HepG2 (cell line): ENCODE measurements around the gene SLC19A1. TPM values are rescaled to one million over a fixed set of nuclear protein-coding genes. Genes with fewer than 3 reads are reported as not detected.

Experiments used
- ARID2 ChIP-seq: sonication (generic); formaldehyde crosslinking; IDR thresholded peaks from 2 replicates; pipeline ENCODE4 v1.8.1; 2022; ENCODE audit warnings: mild to moderate bottlenecking, missing genetic modification reagents, borderline replicate concordance
- CENPX ChIP-seq: sonication (generic); formaldehyde crosslinking; IDR thresholded peaks from 2 replicates; pipeline ENCODE4 v1.9.0; 2021; ENCODE audit warnings: mild to moderate bottlenecking, missing genetic modification reagents, moderate library complexity
- FUBP1 ChIP-seq: sonication (generic); formaldehyde crosslinking; IDR thresholded peaks from 2 replicates; pipeline ENCODE4 v1.5.1; 2020; ENCODE audit warnings: missing genetic modification reagents, mild to moderate bottlenecking, borderline replicate concordance
- IRF2 ChIP-seq: IDR thresholded peaks from 2 replicates; pipeline ENCODE4 v1.6.1; 2018; ENCODE audit warnings: missing genetic modification reagents, missing compliant biosample characterization
- ISL2 ChIP-seq: sonication (generic); formaldehyde crosslinking; IDR thresholded peaks from 2 replicates; pipeline ENCODE4 v1.5.0; 2020; ENCODE audit warnings: missing genetic modification reagents
- KLF12 ChIP-seq: sonication (generic); formaldehyde crosslinking; IDR thresholded peaks from 2 replicates; pipeline ENCODE4 v1.4.0; 2020; ENCODE audit warnings: missing genetic modification reagents, borderline replicate concordance
- RARA ChIP-seq: IDR thresholded peaks from 2 replicates; pipeline ENCODE4 v1.6.1; 2016; ENCODE audit warnings: missing genetic modification reagents, missing compliant biosample characterization
- RBM39 ChIP-seq: fragments of 200-400 bp; formaldehyde crosslinking; IDR thresholded peaks from one replicate; pipeline ENCODE4 v1.6.1; 2018; ENCODE audit warnings: antibody characterized with exemption, mild to moderate bottlenecking, low read depth, low read length; ENCODE audit not compliant: poor library complexity, severe bottlenecking
- REL ChIP-seq: sonication (generic); formaldehyde crosslinking; conservative IDR thresholded peaks from 2 replicates; pipeline ENCODE4 v1.8.0; 2022; ENCODE audit warnings: mild to moderate bottlenecking, missing genetic modification reagents, moderate library complexity
- RNF219 ChIP-seq: sonication (generic); formaldehyde crosslinking; IDR thresholded peaks from 2 replicates; pipeline ENCODE4 v1.5.0; 2020; ENCODE audit warnings: mild to moderate bottlenecking, missing genetic modification reagents
- SALL2 ChIP-seq: sonication (generic); formaldehyde crosslinking; IDR thresholded peaks from 2 replicates; pipeline ENCODE4 v1.8.1; 2023; ENCODE audit warnings: mild to moderate bottlenecking, missing genetic modification reagents, inconsistent platforms
- SP140L ChIP-seq: sonication (generic); formaldehyde crosslinking; IDR thresholded peaks from 2 replicates; pipeline ENCODE4 v1.4.0; 2020; ENCODE audit warnings: missing genetic modification reagents, borderline replicate concordance
- SP5 ChIP-seq: IDR thresholded peaks from 2 replicates; pipeline ENCODE4 v1.6.1; 2016; ENCODE audit warnings: low read depth, borderline replicate concordance
- TCF7 ChIP-seq: sonication (generic); IDR thresholded peaks from 2 replicates; pipeline ENCODE4 v1.6.1; 2016; ENCODE audit warnings: antibody characterized with exemption, low read depth
- TSC22D2 ChIP-seq: sonication (generic); formaldehyde crosslinking; IDR thresholded peaks from 2 replicates; pipeline ENCODE4 v1.5.1; 2020; ENCODE audit warnings: missing genetic modification reagents, mild to moderate bottlenecking, borderline replicate concordance
- WIZ ChIP-seq: sonication (generic); formaldehyde crosslinking; IDR thresholded peaks from 2 replicates; pipeline ENCODE4 v1.5.1; 2020; ENCODE audit warnings: mild to moderate bottlenecking, missing genetic modification reagents
- ZBTB1 ChIP-seq: sonication (generic); formaldehyde crosslinking; IDR thresholded peaks from 2 replicates; pipeline ENCODE4 v1.4.0; 2020; ENCODE audit warnings: missing genetic modification reagents, borderline replicate concordance
- ZBTB38 ChIP-seq: sonication (generic); formaldehyde crosslinking; IDR thresholded peaks from 2 replicates; pipeline ENCODE4 v1.5.1; 2020; ENCODE audit warnings: mild to moderate bottlenecking, missing genetic modification reagents
- ZEB1 ChIP-seq: IDR thresholded peaks from 2 replicates; pipeline ENCODE4 v1.6.1; 2012; ENCODE audit warnings: mild to moderate bottlenecking, low read depth, inconsistent platforms; ENCODE audit not compliant: insufficient replicate concordance
- ZFYVE20 ChIP-seq: sonication (generic); formaldehyde crosslinking; IDR thresholded peaks from 2 replicates; pipeline ENCODE4 v1.8.0; 2023; ENCODE audit warnings: low read depth, mild to moderate bottlenecking, moderate library complexity, missing genetic modification reagents, borderline replicate concordance
- ZNF253 ChIP-seq: sonication (generic); formaldehyde crosslinking; IDR thresholded peaks from 2 replicates; pipeline ENCODE4 v1.8.0; 2022; ENCODE audit warnings: mild to moderate bottlenecking, missing genetic modification reagents, borderline replicate concordance
- ZNF382 ChIP-seq: sonication (generic); formaldehyde crosslinking; IDR thresholded peaks from 2 replicates; pipeline ENCODE4 v1.5.0; 2020; ENCODE audit warnings: missing genetic modification reagents, mild to moderate bottlenecking, borderline replicate concordance
- ZNF460 ChIP-seq: sonication (generic); formaldehyde crosslinking; IDR thresholded peaks from 2 replicates; pipeline ENCODE4 v1.5.1; 2020; ENCODE audit warnings: missing genetic modification reagents, mild to moderate bottlenecking, borderline replicate concordance
- ZNF773 ChIP-seq: sonication (generic); formaldehyde crosslinking; IDR thresholded peaks from 2 replicates; pipeline ENCODE4 v1.4.0; 2020; ENCODE audit warnings: missing genetic modification reagents, borderline replicate concordance
- polyA plus RNA-seq, 8 experiments: library from polyadenylated mRNA; depleted of rRNA in 3 of 8; stranded (reverse) in 7 of 8; unstranded in 1 of 8; fragments of >200 nt; fragmentation: Illumina TruSeq in 4 of 8; extraction: Trizol in 4 of 8; gene quantifications; 2 replicates each; pipeline versions ENCODE4 v1.2.1 to v1.2.3, GENCODE V29; 2011 to 2016; ENCODE audit warnings: low read depth in 4 of 8, missing spikeins in 1 of 8, mixed read lengths in 1 of 8; ENCODE audit not compliant: insufficient read depth in 1 of 8
- total RNA-seq, 5 experiments: library from RNA; depleted of rRNA; stranded (reverse); fragments of >200 nt; fragmentation: Illumina TruSeq; extraction: Trizol; gene quantifications; 2 replicates each; pipeline ENCODE4 v1.2.3, GENCODE V29; 2016; ENCODE audit warnings: low read depth in 1 of 5
- TF ChIP-seq, protein P1 (sequence below): sonication (generic); formaldehyde crosslinking; IDR thresholded peaks from 2 replicates; pipeline ENCODE4 v1.4.0; 2020; ENCODE audit warnings: missing genetic modification reagents

The SLC19A1 gene
- total and polyA plus RNA-seq, 2 of the 13 experiments (the other 11 are each of a cell fraction or from before 2014, with no cell fraction given), result 21.8 to 23.0 TPM

DNA sequence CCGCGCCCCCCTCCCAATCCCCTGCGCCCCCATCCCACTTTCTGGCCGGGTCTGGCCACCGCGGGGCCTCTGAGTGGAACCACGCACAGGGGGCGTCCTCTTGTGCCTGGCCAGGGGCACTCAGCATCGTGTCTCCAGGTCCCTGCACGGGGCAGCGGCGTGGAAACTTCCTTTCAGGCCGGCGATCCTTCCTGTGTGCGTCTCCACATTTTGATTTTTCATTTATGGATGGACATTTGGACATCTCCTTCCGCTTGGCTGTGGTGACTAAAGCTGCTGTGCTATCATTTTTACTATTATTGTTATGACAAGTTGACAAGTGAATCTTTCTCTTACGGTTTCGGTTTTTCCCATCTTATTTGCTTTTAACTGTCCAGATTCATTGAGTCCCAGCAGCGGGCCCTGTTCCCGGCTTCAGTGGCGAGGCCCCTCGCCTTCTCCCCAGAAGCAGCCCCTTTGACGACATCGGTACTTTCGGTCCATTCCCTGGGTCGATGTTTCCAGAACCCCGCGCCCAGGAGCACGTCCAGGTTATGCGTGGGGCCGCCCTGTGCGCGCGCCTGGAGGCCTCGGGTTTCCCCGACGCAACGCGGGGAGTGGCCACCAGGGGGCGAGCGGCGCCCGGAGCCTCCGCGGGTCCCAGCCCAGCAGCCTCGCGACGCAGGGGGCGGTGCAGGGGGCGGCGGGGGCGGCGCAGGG, 12.4 kb upstream of the SLC19A1 start (continued):
- TF ChIP-seq WIZ (CRISPR knock-in tag), result no peak
- TF ChIP-seq CENPX, result no peak
- no peak for TF ChIP-seq SP140L (CRISPR knock-in tag)
- no peak for TF ChIP-seq TSC22D2 (CRISPR knock-in tag)
- no peak for TF ChIP-seq ZNF382 (CRISPR knock-in tag)
- no peak; the same call in 1 of the 2 replicates for TF ChIP-seq SALL2 (CRISPR knock-in tag)
- no peak for TF ChIP-seq ZFYVE20 (CRISPR knock-in tag)
- no peak for TF ChIP-seq KLF12 (CRISPR knock-in tag)
- no peak for TF ChIP-seq RBM39
- TF ChIP-seq ZEB1, result no peak
- TF ChIP-seq RNF219 (CRISPR knock-in tag), result no peak
- no peak for TF ChIP-seq TCF7
- no peak for TF ChIP-seq ZBTB38 (CRISPR knock-in tag)
- no peak for TF ChIP-seq ISL2 (CRISPR knock-in tag)
- TF ChIP-seq ZNF253 (CRISPR knock-in tag), result no peak
- no peak for TF ChIP-seq IRF2
- peak; percentile 62 for TF ChIP-seq SP5 (CRISPR knock-in tag)
- TF ChIP-seq, protein P1, sequence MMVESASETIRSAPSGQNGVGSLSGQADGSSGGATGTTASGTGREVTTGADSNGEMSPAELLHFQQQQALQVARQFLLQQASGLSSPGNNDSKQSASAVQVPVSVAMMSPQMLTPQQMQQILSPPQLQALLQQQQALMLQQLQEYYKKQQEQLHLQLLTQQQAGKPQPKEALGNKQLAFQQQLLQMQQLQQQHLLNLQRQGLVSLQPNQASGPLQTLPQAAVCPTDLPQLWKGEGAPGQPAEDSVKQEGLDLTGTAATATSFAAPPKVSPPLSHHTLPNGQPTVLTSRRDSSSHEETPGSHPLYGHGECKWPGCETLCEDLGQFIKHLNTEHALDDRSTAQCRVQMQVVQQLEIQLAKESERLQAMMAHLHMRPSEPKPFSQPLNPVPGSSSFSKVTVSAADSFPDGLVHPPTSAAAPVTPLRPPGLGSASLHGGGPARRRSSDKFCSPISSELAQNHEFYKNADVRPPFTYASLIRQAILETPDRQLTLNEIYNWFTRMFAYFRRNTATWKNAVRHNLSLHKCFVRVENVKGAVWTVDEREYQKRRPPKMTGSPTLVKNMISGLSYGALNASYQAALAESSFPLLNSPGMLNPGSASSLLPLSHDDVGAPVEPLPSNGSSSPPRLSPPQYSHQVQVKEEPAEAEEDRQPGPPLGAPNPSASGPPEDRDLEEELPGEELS (CRISPR knock-in tag), result no peak
- TF ChIP-seq ZBTB1 (CRISPR knock-in tag), result no peak
- no peak for TF ChIP-seq REL (CRISPR knock-in tag)
- TF ChIP-seq FUBP1 (CRISPR knock-in tag), result no peak
- no peak for TF ChIP-seq ZNF460 (CRISPR knock-in tag)
- TF ChIP-seq ARID2, result no peak
- TF ChIP-seq ZNF773 (CRISPR knock-in tag), result no peak
- TF ChIP-seq RARA (CRISPR knock-in tag), result 0 out of 2 replicates have a peak, but pooled peaks have one; percentile 7
